H9 (cell line): ENCODE results near the gene AIF1L. TPM values are rescaled to one million over a fixed set of nuclear protein-coding genes. Genes with fewer than 3 reads are reported as not detected.

Source experiments
- DNase-seq: peaks from one replicate; pipeline ENCODE4 v3.0.0-alpha.2; 2017
- H2AFZ ChIP-seq: one replicate; pipeline ENCODE4 v1.6.1; 2013; ENCODE audit warnings: mild to moderate bottlenecking, low read length, control low read depth, moderate library complexity
- H2AK5ac ChIP-seq: 2 replicates; pipeline ENCODE4 v1.6.1; 2013; ENCODE audit warnings: low read length, control low read depth, mixed read lengths; ENCODE audit not compliant: insufficient read length
- H2BK120ac ChIP-seq: one replicate; pipeline ENCODE4 v1.6.1; 2013; ENCODE audit warnings: low read depth, mild to moderate bottlenecking, low read length, control low read depth, inconsistent platforms; ENCODE audit not compliant: poor library complexity, severe bottlenecking
- H2BK12ac ChIP-seq: 2 replicates; pipeline ENCODE4 v1.6.1; 2013; ENCODE audit warnings: low read length, control low read depth, mixed read lengths, low read depth; ENCODE audit not compliant: insufficient read length
- H2BK15ac ChIP-seq: 2 replicates; pipeline ENCODE4 v1.6.1; 2013; ENCODE audit warnings: low read depth, low read length, control low read depth
- H2BK20ac ChIP-seq: one replicate; pipeline ENCODE4 v1.6.1; 2013; ENCODE audit warnings: low read depth, mild to moderate bottlenecking, low read length, control low read depth, inconsistent platforms; ENCODE audit not compliant: poor library complexity, severe bottlenecking
- H2BK5ac ChIP-seq: 2 replicates; pipeline ENCODE4 v1.6.1; 2013; ENCODE audit warnings: low read length, control low read depth, mixed read lengths; ENCODE audit not compliant: insufficient read length
- H3K14ac ChIP-seq: 2 replicates; pipeline ENCODE4 v1.6.1; 2013; ENCODE audit warnings: low read length, control low read depth; ENCODE audit not compliant: insufficient read depth
- H3K18ac ChIP-seq: 2 replicates; pipeline ENCODE4 v1.6.1; 2013; ENCODE audit warnings: low read depth, mild to moderate bottlenecking, mixed read lengths, low read length, control low read depth; ENCODE audit not compliant: insufficient read length
- H3K23ac ChIP-seq: 2 replicates; pipeline ENCODE4 v1.6.1; 2013; ENCODE audit warnings: low read length, control low read depth, mixed read lengths, low read depth; ENCODE audit not compliant: insufficient read length
- H3K23me2 ChIP-seq: 2 replicates; pipeline ENCODE4 v1.6.1; 2013; ENCODE audit warnings: low read depth, mild to moderate bottlenecking, mixed read lengths, low read length, control low read depth; ENCODE audit not compliant: insufficient read length, poor library complexity, severe bottlenecking
- H3K27ac ChIP-seq: 2 replicates; pipeline ENCODE4 v1.5.1; 2013; ENCODE audit warnings: low read length, control low read depth, mixed read lengths, low read depth; ENCODE audit not compliant: insufficient read length
- H3K27me3 ChIP-seq: 2 replicates; pipeline ENCODE4 v1.6.1; 2013; ENCODE audit warnings: low read length, control low read depth, inconsistent platforms; ENCODE audit not compliant: insufficient read depth
- H3K4ac ChIP-seq: 2 replicates; pipeline ENCODE4 v1.6.1; 2013; ENCODE audit warnings: low read depth, mild to moderate bottlenecking, control low read depth, inconsistent platforms, low read length, moderate library complexity
- H3K4me1 ChIP-seq: 2 replicates; pipeline ENCODE4 v1.6.1; 2013; ENCODE audit warnings: low read length, control low read depth, inconsistent platforms; ENCODE audit not compliant: insufficient read depth
- H3K4me2 ChIP-seq: 2 replicates; pipeline ENCODE4 v1.6.1; 2013; ENCODE audit warnings: low read length, control low read depth, mixed read lengths; ENCODE audit not compliant: insufficient read length, insufficient read depth
- H3K56ac ChIP-seq: 2 replicates; pipeline ENCODE4 v1.6.1; 2013; ENCODE audit warnings: low read depth, mild to moderate bottlenecking, mixed read lengths, low read length, control low read depth; ENCODE audit not compliant: insufficient read length
- H3K79me1 ChIP-seq: 2 replicates; pipeline ENCODE4 v1.6.1; 2013; ENCODE audit warnings: low read depth, mild to moderate bottlenecking, moderate library complexity, low read length, control low read depth, inconsistent platforms; ENCODE audit not compliant: insufficient read depth, poor library complexity, severe bottlenecking
- H3K79me2 ChIP-seq: 2 replicates; pipeline ENCODE4 v1.6.1; 2013; ENCODE audit warnings: low read length, control low read depth, inconsistent platforms; ENCODE audit not compliant: insufficient read depth
- H3K9ac ChIP-seq: 2 replicates; pipeline ENCODE4 v1.6.1; 2013; ENCODE audit warnings: low read length, control low read depth, mixed read lengths; ENCODE audit not compliant: insufficient read length; ENCODE audit errors: extremely low read depth
- H3K9me3 ChIP-seq: one replicate; pipeline ENCODE4 v1.6.1; 2013; ENCODE audit warnings: low read depth, low read length, inconsistent platforms; ENCODE audit not compliant: control insufficient read depth
- H3T11ph ChIP-seq: one replicate; pipeline ENCODE4 v1.6.1; 2013; ENCODE audit warnings: mild to moderate bottlenecking, low read length, control low read depth, inconsistent platforms
- H4K20me1 ChIP-seq: one replicate; pipeline ENCODE4 v1.6.1; 2013; ENCODE audit not compliant: control insufficient read depth, insufficient read length, insufficient read depth
- H4K5ac ChIP-seq: 2 replicates; pipeline ENCODE4 v1.6.1; 2013; ENCODE audit warnings: low read depth, mild to moderate bottlenecking, mixed read lengths, low read length, control low read depth; ENCODE audit not compliant: insufficient read length
- H4K8ac ChIP-seq: replicated peaks from 2 replicates; pipeline ENCODE4 v1.6.1; 2013; ENCODE audit warnings: low read length, control low read depth, mixed read lengths, low read depth; ENCODE audit not compliant: insufficient read length
- H4K91ac ChIP-seq: 2 replicates; pipeline ENCODE4 v1.6.1; 2013; ENCODE audit warnings: low read depth, mild to moderate bottlenecking, moderate library complexity, mixed read lengths, low read length, control low read depth; ENCODE audit not compliant: insufficient read length
- H3K27ac Mint-ChIP-seq, 3 experiments: 2 replicates in 2 of 3; 3 replicates in 1 of 3; pipeline ENCODE4 v1.8.0; 2020 to 2021; ENCODE audit warnings: mixed read lengths in 3 of 3, mild to moderate bottlenecking in 1 of 3, moderate library complexity in 1 of 3
- H3K27me3 Mint-ChIP-seq: 2 replicates; pipeline ENCODE4 v1.8.0; 2021; ENCODE audit warnings: low read depth, mild to moderate bottlenecking, moderate library complexity, mixed read lengths
- H3K36me3 Mint-ChIP-seq, 3 experiments: 2 replicates in 2 of 3; 3 replicates in 1 of 3; pipeline ENCODE4 v1.8.0; 2020 to 2021; ENCODE audit warnings: low read depth in 3 of 3, mixed read lengths in 3 of 3; ENCODE audit not compliant: insufficient read depth in 1 of 3
- H3K4me1 Mint-ChIP-seq, 2 experiments: 2 replicates each; pipeline ENCODE4 v1.8.0; 2020; ENCODE audit warnings: mixed read lengths in 2 of 2
- H3K4me3 Mint-ChIP-seq, 2 experiments: 2 replicates in 1 of 2; 3 replicates in 1 of 2; pipeline ENCODE4 v1.8.0; 2020 to 2021; ENCODE audit warnings: mild to moderate bottlenecking in 2 of 2, mixed read lengths in 2 of 2, moderate library complexity in 1 of 2
- H3K9me3 Mint-ChIP-seq, 2 experiments: 2 replicates in 1 of 2; 3 replicates in 1 of 2; pipeline ENCODE4 v1.8.0; 2020; ENCODE audit warnings: mild to moderate bottlenecking in 2 of 2, mixed read lengths in 2 of 2, moderate library complexity in 1 of 2
- CTCF ChIP-seq: fragments of 200-600 bp; sonication (generic); conservative IDR thresholded peaks from 3 replicates; pipeline ENCODE4 v1.8.0; 2021; ENCODE audit warnings: antibody characterized with exemption, mild to moderate bottlenecking
- WGBS: extraction: QIAGEN DNeasy Blood & Tissue Kit; methylation state at CpG from one replicate; pipeline ENCODE4 v1.1.7; 2013; ENCODE audit warnings: missing lambda C conversion rate, low lambda C conversion rate, mixed read lengths; ENCODE audit not compliant: insufficient read length; ENCODE audit errors: extremely low coverage; 5-methylcytosine and 5-hydroxymethylcytosine counted together
- total RNA-seq: library from RNA; stranded (reverse); gene quantifications from 2 replicates; pipeline ENCODE4 v1.2.1, GENCODE V29; 2021

AIF1L gene
- total RNA-seq, 1 experiment from 2014 or later = 122 TPM

- no peaks in the 10 kb centered on the region for H3K79me2 ChIP-seq
- H2AFZ ChIP-seq = no peak overlapping the region
- no peak overlapping the region for H3K18ac ChIP-seq
- H3K4me2 ChIP-seq = no peak overlapping the region
- H4K91ac ChIP-seq = no peak overlapping the region
- no peak for TF ChIP-seq CTCF
- H3K23me2 ChIP-seq = no peaks in the 10 kb centered on the region
- Mint-ChIP-seq H3K4me3 (no peak overlapping the region), H3K9me3 (no peaks in the 10 kb centered on the region), H3K36me3 (peaks cover 0 to 3% (median 0%) of the 10 kb centered on the region in 3 experiments; a peak in 3 of 7 replicates), H3K27me3 (no peaks in the 10 kb centered on the region), H3K27ac (0 out of 7 replicates have a peak overlapping the region, but pooled peaks of 1 of the 3 experiments have one; percentile 25), H3K4me1 (no peaks in the 10 kb centered on the region)
- H3K23ac ChIP-seq = no peak overlapping the region
- H2BK15ac ChIP-seq = no peak overlapping the region
- H2AK5ac ChIP-seq = no peak overlapping the region
- no peak for DNase-seq
- no peak overlapping the region for H4K8ac ChIP-seq
- H3K79me1 ChIP-seq = no peaks in the 10 kb centered on the region
- H4K20me1 ChIP-seq = no peaks in the 10 kb centered on the region
- H2BK20ac ChIP-seq = no peak overlapping the region
- no peak overlapping the region for H3K9ac ChIP-seq
- no peak overlapping the region for H3K56ac ChIP-seq
- H2BK5ac ChIP-seq = no peak overlapping the region
- H3K4me1 ChIP-seq = no peaks in the 10 kb centered on the region
- H3T11ph ChIP-seq = no peak overlapping the region
- H3K27me3 ChIP-seq = no peaks in the 10 kb centered on the region
- H2BK12ac ChIP-seq = no peak overlapping the region
- H3K4ac ChIP-seq = no peak overlapping the region
- H2BK120ac ChIP-seq = no peak overlapping the region
- H3K9me3 ChIP-seq = no peaks in the 10 kb centered on the region
- no peak overlapping the region for H3K14ac ChIP-seq
- H4K5ac ChIP-seq = no peak overlapping the region
- no peak overlapping the region for H3K27ac ChIP-seq
- no CpG with 5 or more reads among the region's 19 CpGs for WGBS
Measured at GRCh38 chr9:131087354-131087893, 8.9 kb upstream of the AIF1L start.
